ENCODE measurements around the gene PPP4R3B.

Gene PPP4R3B

GRCh38 chr2:55502590-55503141 lies 114.8 kb downstream of the PPP4R3B start:
- no peak for DNase-seq

- no peak for DNase-seq
Observed at GRCh38 chr2:55500025-55500424, 117.4 kb downstream of the PPP4R3B start.

- DNase-seq, result no peak
Observed at GRCh38 chr2:55498582-55498981, 118.8 kb downstream of the PPP4R3B start.

Measured in NCI-H2029 treated with DMSO at 0.1 percent for 48 hours (cell line).